NCI-H128 (cell line): ENCODE measurements around the gene CAMK2G.

ENCODE experiments used
- DNase-seq: peaks from one replicate; lab custom pipeline; 2025; ENCODE audit not compliant: unreplicated experiment; lab: John Stamatoyannopoulos, UW

The CAMK2G gene

GRCh38 chr10:73865107-73865458 lies 9.3 kb downstream of the CAMK2G start:
- DNase-seq: no peak

GRCh38 chr10:73864229-73864628 lies 10.1 kb downstream of the CAMK2G start:
- DNase-seq: no peak

- DNase-seq: no peak
These were observed 11.1 kb downstream of the CAMK2G start for GRCh38 chr10:73863039-73863817.

GRCh38 chr10:73862011-73862410 lies 12.3 kb downstream of the CAMK2G start:
- no peak for DNase-seq

GRCh38 chr10:73859784-73860491 lies 14.4 kb downstream of the CAMK2G start:
- no peak for DNase-seq

GRCh38 chr10:73859428-73859783 lies 14.9 kb downstream of the CAMK2G start:
- no peak for DNase-seq

- no peak for DNase-seq
These were observed 15.5 kb downstream of the CAMK2G start for GRCh38 chr10:73858750-73859427.

- DNase-seq: no peak
These were observed 16.2 kb downstream of the CAMK2G start for GRCh38 chr10:73858013-73858708.

GRCh38 chr10:73857446-73857845 lies 16.9 kb downstream of the CAMK2G start:
- no peak for DNase-seq

- no peak for DNase-seq
These were observed 18.1 kb downstream of the CAMK2G start for GRCh38 chr10:73856261-73856660.

- no peak for DNase-seq
These were observed 18.9 kb downstream of the CAMK2G start for GRCh38 chr10:73855413-73855812.

- no peak for DNase-seq
These were observed 20.0 kb downstream of the CAMK2G start for GRCh38 chr10:73854310-73854709.

- DNase-seq: no peak
These were observed 21.2 kb downstream of the CAMK2G start for GRCh38 chr10:73853196-73853595.

GRCh38 chr10:73850863-73851461 lies 23.4 kb downstream of the CAMK2G start:
- no peak for DNase-seq

- DNase-seq: no peak
These were observed 24.1 kb downstream of the CAMK2G start for GRCh38 chr10:73850211-73850610.

GRCh38 chr10:73848821-73849489 lies 25.4 kb downstream of the CAMK2G start:
- DNase-seq: peak; percentile 14

GRCh38 chr10:73847031-73847430 lies 27.3 kb downstream of the CAMK2G start:
- no peak for DNase-seq

- no peak for DNase-seq
These were observed 31.1 kb downstream of the CAMK2G start for GRCh38 chr10:73843261-73843660.

- DNase-seq: no peak
These were observed 32.0 kb downstream of the CAMK2G start for GRCh38 chr10:73842349-73842748.

- DNase-seq: no peak
These were observed 32.6 kb downstream of the CAMK2G start for GRCh38 chr10:73841526-73842285.
